HG02571 (cell line): ENCODE measurements around the gene CORO2B.

Experiments
- ATAC-seq: cut with Tn5 transposase; IDR thresholded peaks from one replicate; pipeline ENCODE4 v1.9.1; 2021; ENCODE audit warnings: mild to moderate bottlenecking, moderate library complexity; ENCODE audit not compliant: unreplicated experiment

Gene CORO2B

GRCh38 chr15:68765602-68766368, 187.0 kb downstream of the CORO2B start:
- ATAC-seq: no peak

- ATAC-seq: no peak
Measured at GRCh38 chr15:68767833-68768232, 189.0 kb downstream of the CORO2B start.

- no peak for ATAC-seq
Measured at GRCh38 chr15:68768321-68768720, 189.5 kb downstream of the CORO2B start.

- ATAC-seq: no peak
Measured at GRCh38 chr15:68769702-68770101, 190.9 kb downstream of the CORO2B start.

GRCh38 chr15:68770216-68770615, 191.4 kb downstream of the CORO2B start:
- no peak for ATAC-seq

- no peak for ATAC-seq
Measured at GRCh38 chr15:68773036-68773435, 194.2 kb downstream of the CORO2B start.

GRCh38 chr15:68774120-68774519, 195.3 kb downstream of the CORO2B start:
- no peak for ATAC-seq

GRCh38 chr15:68774521-68775235, 195.9 kb downstream of the CORO2B start:
- no peak for ATAC-seq

- ATAC-seq: no peak
Measured at GRCh38 chr15:68775236-68775577, 196.4 kb downstream of the CORO2B start.

- ATAC-seq: no peak
Measured at GRCh38 chr15:68775671-68776476, 197.1 kb downstream of the CORO2B start.

GRCh38 chr15:68776477-68777270, 197.9 kb downstream of the CORO2B start:
- no peak for ATAC-seq
